Mucosa of descending colon (tissue), 3 donors: ENCODE data around the gene SDK2. TPM values are rescaled to one million over a fixed set of nuclear protein-coding genes. Genes with fewer than 3 reads are reported as not detected.

Source experiments
- ATAC-seq: fragments of 200-7000 bp; cut with Tn5 transposase; one replicate; pipeline ENCODE4 v1.9.1; 2020; ENCODE audit warnings: mild to moderate bottlenecking, moderate library complexity
- DNase-seq, 3 donors: peaks; one replicate each; pipeline ENCODE4 v3.0.0-alpha.2; 2020
- H3K36me3 ChIP-seq: fragments of 200-600 bp; one replicate; pipeline ENCODE4 v1.8.0; 2021; ENCODE audit warnings: low read depth, mild to moderate bottlenecking
- H3K4me1 ChIP-seq: fragments of 200-600 bp; one replicate; pipeline ENCODE4 v1.8.0; 2021; ENCODE audit warnings: low read depth, mild to moderate bottlenecking
- H3K4me3 ChIP-seq: fragments of 200-600 bp; one replicate; pipeline ENCODE4 v1.8.0; 2021; ENCODE audit warnings: mild to moderate bottlenecking
- H3K9me3 ChIP-seq: fragments of 200-600 bp; one replicate; pipeline ENCODE4 v1.8.0; 2021; ENCODE audit warnings: mild to moderate bottlenecking
- CTCF ChIP-seq: fragments of 200-600 bp; IDR thresholded peaks from one replicate; pipeline ENCODE4 v1.8.0; 2022; ENCODE audit warnings: antibody characterized with exemption, mild to moderate bottlenecking
- intact Hi-C, 2 donors: fragments of 100-400 bp; cut with DNase I in 1 of 2; cut with micrococcal nuclease in 1 of 2; formaldehyde crosslinking; loops; one replicate each; pipeline versions ENCODE4 v1.11.0 to v1.11.1; 2022; cut with DNase I, micrococcal nuclease
- total RNA-seq, 3 donors: library from RNA; stranded (reverse); fragmentation: NEBNext Ultra II Directional in 2 of 3; extraction: Animal tissue kit (Norgen Biotek cat#: 25700) in 2 of 3; gene quantifications; one replicate each; pipeline versions ENCODE4 v1.2.1 to v1.2.4, GENCODE V29; 2021 to 2023
- donor health status: DM: no; HTN: no; CAD: no; lungs with moderate emphysema.
- donor health status: DM: no; HTN: no; CAD: no.
- donor health status: DM: no; HTN: yes; CAD: no.

The SDK2 gene
- total RNA-seq, 3 donors from 2014 or later: 1.2 to 1.6 (median 1.3) TPM

DNA sequence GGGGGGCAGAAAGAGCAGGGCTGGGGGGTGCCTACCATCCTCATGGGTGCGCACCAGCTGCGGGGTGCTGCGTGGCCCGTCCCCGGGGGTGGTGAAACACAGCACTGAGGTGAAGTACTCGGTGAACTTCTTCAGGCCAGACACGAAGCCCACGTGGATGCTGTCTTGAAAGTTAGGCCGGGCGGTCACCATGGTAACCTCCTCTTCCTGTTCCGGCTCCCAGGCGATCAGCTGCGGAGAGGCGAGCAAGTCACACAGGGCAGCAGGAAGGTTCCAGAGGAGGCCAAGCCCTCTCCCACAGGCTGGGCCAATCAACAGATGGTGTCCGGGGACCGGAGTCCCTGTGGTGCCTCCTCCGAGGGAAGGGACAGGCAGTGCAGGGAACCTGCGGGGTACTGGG lies 242.3 kb downstream of the SDK2 start:
- ATAC-seq (peak; percentile 18), DNase-seq (peak in 1 of 3 donors; percentile 4)
- no peak overlapping the region for H3K4me3 ChIP-seq
- no peaks in the 10 kb centered on the region for H3K4me1 ChIP-seq
- TF ChIP-seq CTCF: no peak
- H3K9me3 ChIP-seq: no peaks in the 10 kb centered on the region
- intact Hi-C loops: no loop called here
- no peaks in the 10 kb centered on the region for H3K36me3 ChIP-seq

DNA sequence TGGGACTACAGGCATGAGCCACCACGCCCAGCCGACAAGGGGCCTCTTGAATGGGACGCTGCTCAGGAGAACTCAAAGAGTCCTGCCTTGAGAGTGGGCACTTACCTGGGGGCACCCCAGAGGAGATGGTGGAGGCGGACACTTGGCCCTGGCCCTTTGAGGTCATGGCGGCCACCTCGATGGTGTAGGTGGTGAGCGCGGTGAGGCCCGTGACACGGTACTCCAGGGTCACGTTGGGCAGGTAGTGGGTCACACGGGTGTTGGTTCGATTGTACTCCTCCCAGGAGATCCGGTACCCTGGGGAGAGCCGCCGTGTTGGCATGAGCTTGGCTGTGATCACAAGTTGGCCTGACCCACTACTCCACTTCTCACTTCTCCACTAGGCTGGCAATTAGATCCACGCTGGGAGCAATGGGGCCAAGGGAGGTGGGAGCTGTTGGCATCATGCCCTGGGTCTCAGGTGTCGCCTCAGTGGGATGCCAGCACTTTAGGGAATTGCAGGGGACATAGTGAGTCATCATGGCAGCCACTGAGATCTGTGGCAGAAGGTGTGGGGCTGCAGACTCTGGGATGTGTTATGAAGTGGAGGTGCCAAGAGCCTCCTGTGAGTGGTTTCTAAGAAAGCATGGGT lies 243.2 kb downstream of the SDK2 start:
- no peak for TF ChIP-seq CTCF
- Histone ChIP-seq H3K36me3 (no peaks in the 10 kb centered on the region), H3K4me1 (no peaks in the 10 kb centered on the region), H3K4me3 (no peak overlapping the region), H3K9me3 (no peaks in the 10 kb centered on the region)
- DNase-seq (no peak), ATAC-seq (no peak)
- intact Hi-C loops: no loop called here

- no peak for ATAC-seq
- Histone ChIP-seq H3K9me3 (no peaks in the 10 kb centered on the region), H3K4me3 (no peak overlapping the region), H3K36me3 (no peaks in the 10 kb centered on the region), H3K4me1 (no peaks in the 10 kb centered on the region)
- no peak for DNase-seq
- TF ChIP-seq CTCF: no peak
- intact Hi-C loops: no loop called here
Measured at GRCh38 chr17:73399056-73399455, 245.2 kb downstream of the SDK2 start.

DNA sequence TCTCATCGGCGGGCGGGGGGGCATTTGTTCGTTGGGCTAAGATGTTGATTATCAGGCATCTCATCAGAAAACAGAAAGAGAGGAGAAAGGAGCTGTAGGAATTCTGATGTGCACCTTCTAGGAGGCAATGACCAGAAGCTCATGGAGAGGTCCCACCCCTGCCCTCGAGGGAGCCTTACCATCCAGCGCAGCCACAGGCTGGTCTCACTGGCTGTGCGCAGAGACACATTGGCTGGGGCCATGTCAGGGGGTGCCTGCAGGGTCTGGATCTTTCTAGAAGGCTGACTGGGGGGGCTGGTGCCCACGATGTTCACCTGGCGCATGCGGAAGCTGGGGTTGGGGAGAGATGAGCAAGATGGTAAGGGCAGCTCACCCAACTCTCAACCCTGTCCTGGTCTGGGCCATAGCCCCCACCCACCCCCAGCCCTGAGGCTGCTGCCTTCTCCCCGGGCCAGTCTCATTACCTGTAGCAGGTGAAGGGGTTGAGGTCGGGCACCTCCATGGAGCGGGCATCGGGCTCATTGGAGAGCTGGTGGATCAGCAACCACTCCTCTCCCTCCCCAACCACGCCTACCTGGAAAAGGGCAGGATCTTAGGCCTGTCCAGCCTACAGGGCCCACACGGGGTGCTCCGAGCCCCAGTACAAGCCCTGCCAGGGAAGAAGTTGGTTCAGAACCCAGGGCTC lies 246.2 kb downstream of the SDK2 start:
- DNase-seq (no peak), ATAC-seq (no peak)
- no peak for TF ChIP-seq CTCF
- Histone ChIP-seq H3K4me1 (no peaks in the 10 kb centered on the region), H3K9me3 (no peaks in the 10 kb centered on the region), H3K36me3 (no peaks in the 10 kb centered on the region), H3K4me3 (no peak overlapping the region)
- intact Hi-C loops: no loop called here

DNA sequence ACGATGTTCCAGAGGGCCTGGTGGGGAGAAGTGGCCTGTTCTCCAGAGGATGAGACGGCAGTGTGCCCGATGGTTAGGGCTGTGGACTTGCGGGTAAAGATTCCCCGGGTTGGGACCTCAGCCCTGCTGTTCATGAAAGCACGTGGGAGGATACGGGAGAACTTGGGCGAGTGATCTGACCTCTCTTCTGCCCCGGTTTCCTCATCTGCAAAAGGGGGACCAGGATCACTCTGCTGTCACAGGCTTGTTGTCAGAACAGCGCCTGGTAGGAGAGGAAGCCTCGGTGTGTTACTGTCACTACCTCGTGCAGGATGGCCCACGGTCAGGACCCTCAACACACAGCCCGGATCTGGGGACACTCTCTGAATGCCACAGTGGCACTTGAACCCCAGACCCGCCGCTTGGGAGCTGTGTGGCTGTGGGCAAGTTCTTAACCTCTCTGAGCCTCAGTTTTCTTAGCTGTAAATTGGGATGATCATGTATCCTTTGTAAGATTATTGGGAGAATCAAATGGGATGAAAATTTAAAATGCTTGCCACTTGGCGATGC lies 246.9 kb downstream of the SDK2 start:
- ATAC-seq: no peak
- intact Hi-C loops: no loop called here

More for the DNA sequence above, 246.9 kb downstream of the SDK2 start:
- DNase-seq: no peak
- no peak for TF ChIP-seq CTCF
- Histone ChIP-seq H3K4me1 (no peaks in the 10 kb centered on the region), H3K9me3 (no peaks in the 10 kb centered on the region), H3K4me3 (no peak overlapping the region), H3K36me3 (no peaks in the 10 kb centered on the region)
